Neural crest cell (in vitro differentiated cells): ENCODE data around the gene GET3. TPM values are rescaled to one million over a fixed set of nuclear protein-coding genes. Genes with fewer than 3 reads are reported as not detected.

ENCODE experiments used
- DNase-seq: peaks from one replicate; pipeline ENCODE4 v3.0.0; 2021; ENCODE audit warnings: low read depth, mixed read lengths, low spot score
- H3K27ac Mint-ChIP-seq: one replicate; pipeline ENCODE4 v1.8.0; 2021; ENCODE audit warnings: mild to moderate bottlenecking, mixed read lengths; ENCODE audit not compliant: unreplicated experiment
- H3K27me3 Mint-ChIP-seq: 2 replicates; pipeline ENCODE4 v1.8.0; 2021; ENCODE audit warnings: low read depth, mild to moderate bottlenecking, mixed read lengths
- H3K36me3 Mint-ChIP-seq: 2 replicates; pipeline ENCODE4 v1.8.0; 2021; ENCODE audit warnings: low read depth, mild to moderate bottlenecking, mixed read lengths
- H3K4me1 Mint-ChIP-seq: 2 replicates; pipeline ENCODE4 v1.8.0; 2021; ENCODE audit warnings: mixed read lengths
- H3K4me3 Mint-ChIP-seq: one replicate; pipeline ENCODE4 v1.8.0; 2021; ENCODE audit warnings: mild to moderate bottlenecking, mixed read lengths
- H3K9me3 Mint-ChIP-seq: 2 replicates; pipeline ENCODE4 v1.8.0; 2021; ENCODE audit warnings: mixed read lengths
- CTCF ChIP-seq: fragments of 200-600 bp; sonication (generic); conservative IDR thresholded peaks from 2 replicates; pipeline ENCODE4 v1.5.0; 2021; ENCODE audit warnings: antibody characterized with exemption, mild to moderate bottlenecking
- total RNA-seq: library from RNA; stranded (reverse); gene quantifications from 2 replicates; pipeline ENCODE4 v1.2.1, GENCODE V29; 2021

The GET3 gene
- total RNA-seq, 1 donor from 2014 or later, result 72.5 TPM

- Mint-ChIP-seq H3K27me3 (peaks cover 1% of the 10 kb centered on the region), H3K9me3 (no peaks in the 10 kb centered on the region), H3K4me3 (no peak overlapping the region), H3K4me1 (peaks cover 26% of the 10 kb centered on the region), H3K36me3 (no peaks in the 10 kb centered on the region), H3K27ac (no peak overlapping the region)
- no peak for DNase-seq
- TF ChIP-seq CTCF, result no peak
Measured at GRCh38 chr19:12784394-12784870, 47.1 kb downstream of the GET3 start.

- no peak overlapping the region for H3K27ac Mint-ChIP-seq
- H3K27me3 Mint-ChIP-seq, result no peaks in the 10 kb centered on the region
- TF ChIP-seq CTCF, result no peak
- H3K4me3 Mint-ChIP-seq, result no peak overlapping the region
- H3K4me1 Mint-ChIP-seq, result peaks cover 24% of the 10 kb centered on the region
- DNase-seq, result no peak
- H3K36me3 Mint-ChIP-seq, result no peaks in the 10 kb centered on the region
- H3K9me3 Mint-ChIP-seq, result no peaks in the 10 kb centered on the region
Measured at GRCh38 chr19:12784871-12785430, 47.7 kb downstream of the GET3 start.

GRCh38 chr19:12785431-12786031 is 48.2 kb downstream of the GET3 start:
- no peaks in the 10 kb centered on the region for H3K36me3 Mint-ChIP-seq
- TF ChIP-seq CTCF, result no peak
- no peak overlapping the region for H3K27ac Mint-ChIP-seq
- peaks cover 4% of the 10 kb centered on the region for H3K27me3 Mint-ChIP-seq
- H3K4me3 Mint-ChIP-seq, result no peak overlapping the region
- H3K9me3 Mint-ChIP-seq, result no peaks in the 10 kb centered on the region
- DNase-seq, result no peak
- H3K4me1 Mint-ChIP-seq, result peaks cover 28% of the 10 kb centered on the region

- Mint-ChIP-seq H3K4me3 (no peak overlapping the region), H3K4me1 (peaks cover 36% of the 10 kb centered on the region), H3K36me3 (no peaks in the 10 kb centered on the region), H3K9me3 (no peaks in the 10 kb centered on the region), H3K27ac (no peak overlapping the region), H3K27me3 (peaks cover 11% of the 10 kb centered on the region)
- DNase-seq, result no peak
- TF ChIP-seq CTCF, result no peak
Measured at GRCh38 chr19:12786141-12786870, 49.0 kb downstream of the GET3 start.

GRCh38 chr19:12786952-12787351 is 49.7 kb downstream of the GET3 start:
- H3K27ac Mint-ChIP-seq, result no peak overlapping the region
- no peaks in the 10 kb centered on the region for H3K36me3 Mint-ChIP-seq
- no peak for TF ChIP-seq CTCF
- DNase-seq, result no peak
- H3K4me1 Mint-ChIP-seq, result peaks cover 35% of the 10 kb centered on the region
- peaks cover 11% of the 10 kb centered on the region for H3K27me3 Mint-ChIP-seq
- no peaks in the 10 kb centered on the region for H3K9me3 Mint-ChIP-seq
- peak overlapping the region; percentile 21 for H3K4me3 Mint-ChIP-seq
